Right lobe of liver (tissue), 6 donors: ENCODE data around the gene FYB1. TPM values are rescaled to one million over a fixed set of nuclear protein-coding genes. Genes with fewer than 3 reads are reported as not detected.

Experiments used
- ATAC-seq, 4 donors: fragments of 200-7000 bp; cut with Tn5 transposase; one replicate each; pipeline ENCODE4 v1.9.1; 2020; ENCODE audit warnings: mild to moderate bottlenecking in 4 of 4, moderate library complexity in 4 of 4
- DNase-seq, 3 donors: peaks; one replicate each; pipeline ENCODE4 v3.0.0-alpha.2; 2020
- H3K27ac ChIP-seq, 3 donors: fragments of 200-600 bp; one replicate each; pipeline ENCODE4 v1.8.0; 2022
- H3K27me3 ChIP-seq, 2 donors: fragments of 200-600 bp; one replicate each; pipeline ENCODE4 v1.8.0; 2022
- H3K36me3 ChIP-seq, 4 donors: fragments of 200-600 bp; sonication (generic) in 1 of 4; one replicate each; pipeline versions ENCODE4 v1.5.1 to v1.8.0; 2017 to 2022; ENCODE audit warnings: control low read depth in 1 of 4
- H3K4me1 ChIP-seq, 4 donors: fragments of 200-600 bp; sonication (generic) in 1 of 4; one replicate each; pipeline versions ENCODE4 v1.5.1 to v1.8.0; 2017 to 2022; ENCODE audit warnings: control low read depth in 1 of 4
- H3K4me3 ChIP-seq, 3 donors: fragments of 200-600 bp; one replicate each; pipeline ENCODE4 v1.8.0; 2022
- H3K9me3 ChIP-seq, 4 donors: fragments of 200-600 bp; sonication (generic) in 1 of 4; one replicate each; pipeline versions ENCODE4 v1.5.1 to v1.8.0; 2017 to 2022; ENCODE audit warnings: control low read depth in 1 of 4
- POLR2A ChIP-seq: fragments of 450-650 bp; IDR thresholded peaks from one replicate; pipeline ENCODE4 v1.6.1; 2017; ENCODE audit warnings: antibody characterized with exemption, mild to moderate bottlenecking
- WGBS: methylation state at CpG from one replicate; pipeline ENCODE4 v1.1.6; 2018; ENCODE audit warnings: low coverage, low lambda C conversion rate; ENCODE audit not compliant: insufficient coverage; ENCODE audit errors: missing lambda C conversion rate; 5-methylcytosine and 5-hydroxymethylcytosine counted together
- intact Hi-C, 2 donors: fragments of 100-400 bp; cut with DNase I; formaldehyde crosslinking; loops; one replicate each; pipeline versions ENCODE4 v1.11.2 to v1.14.1; 2022
- total RNA-seq, 6 experiments: library from RNA; depleted of rRNA in 2 of 6; stranded (reverse); fragments of >200 nt in 2 of 6; fragmentation: NEBNext Ultra II Directional in 3 of 6; extraction: Animal tissue kit (Norgen Biotek cat#: 25700) in 3 of 6; gene quantifications; one replicate each; pipeline versions ENCODE4 v1.1.0 to v1.2.4, GENCODE V29; 2016 to 2023
- TF ChIP-seq, protein P1 (sequence below), 4 donors: fragments of 200-600 bp in 3 of 4; fragments of 450-650 bp in 1 of 4; IDR thresholded peaks; one replicate each; pipeline versions ENCODE4 v1.5.1 to v1.8.0; 2016 to 2022; ENCODE audit warnings: antibody characterized with exemption in 4 of 4, mild to moderate bottlenecking in 2 of 4
- donor health status: DM: no; HTN: yes; CAD: no.
- donor health status: DM: no; HTN: no; CAD: no.
- donor health status: DM: no; HTN: no; CAD: no.
- donor health status: DM: no; HTN: yes; CAD: no.
- donor health status: DM: no; HTN: yes; CAD: no.

FYB1 gene
- total RNA-seq, 6 experiments from 2014 or later: 3.7 to 15.3 (median 9.1) TPM

DNA sequence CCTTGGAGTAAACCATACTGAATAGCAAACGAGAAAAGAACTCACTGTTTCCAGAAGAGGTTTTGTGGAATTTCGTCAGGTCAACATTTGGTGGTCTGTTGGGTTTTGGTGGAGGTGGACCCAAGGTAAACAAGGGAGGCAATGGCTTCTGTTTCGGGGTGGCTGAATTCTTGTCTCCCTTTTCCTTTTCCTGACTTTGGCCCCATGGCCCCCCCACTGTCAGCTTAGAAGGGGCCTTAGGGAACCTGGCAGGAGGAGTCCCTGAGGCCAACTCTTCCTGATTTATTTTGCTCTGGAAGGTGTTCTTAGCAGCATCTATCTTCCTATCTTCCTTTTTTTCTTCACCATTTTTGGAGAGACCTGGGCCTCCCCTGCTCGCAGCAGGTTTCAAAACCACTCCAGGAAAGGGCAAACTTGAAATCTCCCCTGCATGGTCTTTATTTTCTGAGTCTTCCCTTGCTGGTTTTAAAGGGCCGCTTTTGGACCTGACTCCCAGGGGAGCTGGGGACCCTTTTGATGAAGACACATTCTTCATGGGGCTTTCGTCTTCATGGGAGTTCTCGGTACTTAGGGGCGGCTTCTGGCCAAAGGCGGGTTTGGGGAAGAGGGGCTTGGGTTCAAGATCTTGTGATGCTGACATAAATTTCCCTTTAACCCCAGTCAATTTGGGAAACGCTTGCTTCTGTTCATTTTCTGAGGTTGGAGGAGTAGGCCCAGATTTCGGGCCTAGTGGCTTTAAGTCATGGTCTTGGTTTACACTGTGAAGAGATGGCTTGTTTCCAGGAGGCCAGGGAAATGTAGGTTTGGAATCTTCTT, 17.4 kb downstream of the FYB1 start:
- H3K9me3 ChIP-seq: no peaks in the 10 kb centered on the region
- no peak overlapping the region for H3K27ac ChIP-seq
- TF ChIP-seq, protein P1, sequence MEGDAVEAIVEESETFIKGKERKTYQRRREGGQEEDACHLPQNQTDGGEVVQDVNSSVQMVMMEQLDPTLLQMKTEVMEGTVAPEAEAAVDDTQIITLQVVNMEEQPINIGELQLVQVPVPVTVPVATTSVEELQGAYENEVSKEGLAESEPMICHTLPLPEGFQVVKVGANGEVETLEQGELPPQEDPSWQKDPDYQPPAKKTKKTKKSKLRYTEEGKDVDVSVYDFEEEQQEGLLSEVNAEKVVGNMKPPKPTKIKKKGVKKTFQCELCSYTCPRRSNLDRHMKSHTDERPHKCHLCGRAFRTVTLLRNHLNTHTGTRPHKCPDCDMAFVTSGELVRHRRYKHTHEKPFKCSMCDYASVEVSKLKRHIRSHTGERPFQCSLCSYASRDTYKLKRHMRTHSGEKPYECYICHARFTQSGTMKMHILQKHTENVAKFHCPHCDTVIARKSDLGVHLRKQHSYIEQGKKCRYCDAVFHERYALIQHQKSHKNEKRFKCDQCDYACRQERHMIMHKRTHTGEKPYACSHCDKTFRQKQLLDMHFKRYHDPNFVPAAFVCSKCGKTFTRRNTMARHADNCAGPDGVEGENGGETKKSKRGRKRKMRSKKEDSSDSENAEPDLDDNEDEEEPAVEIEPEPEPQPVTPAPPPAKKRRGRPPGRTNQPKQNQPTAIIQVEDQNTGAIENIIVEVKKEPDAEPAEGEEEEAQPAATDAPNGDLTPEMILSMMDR (IDR thresholded peaks at IDR 0.05): no peak
- intact Hi-C loops: no loop called here
- ATAC-seq: no peak
- no peaks in the 10 kb centered on the region for H3K27me3 ChIP-seq
- no peak for DNase-seq
- 75% methylated on average over 9 of the region's 11 CpGs for WGBS
- H3K4me3 ChIP-seq: no peak overlapping the region
- H3K4me1 ChIP-seq: no peaks in the 10 kb centered on the region
- no peaks in the 10 kb centered on the region for H3K36me3 ChIP-seq

- TF ChIP-seq POLR2A: no peak
- TF ChIP-seq, protein P1 (IDR thresholded peaks at IDR 0.05): no peak
- Histone ChIP-seq H3K9me3 (no peaks in the 10 kb centered on the region), H3K27ac (no peak overlapping the region), H3K27me3 (no peaks in the 10 kb centered on the region), H3K36me3 (no peaks in the 10 kb centered on the region), H3K4me1 (no peaks in the 10 kb centered on the region), H3K4me3 (no peak overlapping the region)
- DNase-seq: no peak
- peak in 3 of 4 donors; percentile 44 to 53 (median 46) for ATAC-seq
- intact Hi-C loops: no loop called here
- WGBS: 82% methylated on average over 1 of the region's 1 CpG
Measured at GRCh38 chr5:39201160-39201780, 18.1 kb downstream of the FYB1 start.

GRCh38 chr5:39200081-39200480, 19.3 kb downstream of the FYB1 start:
- no peak for DNase-seq
- Histone ChIP-seq H3K9me3 (no peaks in the 10 kb centered on the region), H3K36me3 (no peaks in the 10 kb centered on the region), H3K27me3 (no peaks in the 10 kb centered on the region), H3K4me1 (no peaks in the 10 kb centered on the region), H3K27ac (no peak overlapping the region), H3K4me3 (no peak overlapping the region)
- 58% methylated on average over 3 of the region's 4 CpGs for WGBS
- ATAC-seq: peak in 3 of 4 donors; percentile 16 to 37 (median 16)
- intact Hi-C loops: no loop called here
- TF ChIP-seq POLR2A: no peak
- TF ChIP-seq, protein P1 (IDR thresholded peaks at IDR 0.05): no peak

- no peak for TF ChIP-seq POLR2A
- TF ChIP-seq, protein P1 (IDR thresholded peaks at IDR 0.05): no peak
- Histone ChIP-seq H3K27me3 (no peaks in the 10 kb centered on the region), H3K27ac (no peak overlapping the region), H3K36me3 (no peaks in the 10 kb centered on the region), H3K4me1 (no peaks in the 10 kb centered on the region), H3K9me3 (no peaks in the 10 kb centered on the region), H3K4me3 (no peak overlapping the region)
- ATAC-seq (no peak), DNase-seq (no peak)
- 36% methylated on average over 3 of the region's 3 CpGs for WGBS
- intact Hi-C loops: no loop called here
Measured at GRCh38 chr5:39199335-39199734, 20.0 kb downstream of the FYB1 start.
